Subcutaneous abdominal adipose tissue (tissue), 5 donors: ENCODE measurements around the gene ZBTB5.
"Not testable (repeated sequence)": the region's sequence is repeated elsewhere in the genome, so short reads cannot be mapped to it uniquely, and the experiment has no call there.

Source experiments
- H3K27ac ChIP-seq: one replicate; pipeline ENCODE4 v1.7.0; 2013; ENCODE audit warnings: low read depth, mild to moderate bottlenecking, inconsistent platforms, low read length, moderate library complexity
- H3K27me3 ChIP-seq, 5 donors: one replicate each; pipeline ENCODE4 v1.7.0; 2013; ENCODE audit warnings: low read length in 5 of 5, inconsistent platforms in 1 of 5; ENCODE audit not compliant: control insufficient read depth in 5 of 5, insufficient read depth in 4 of 5
- H3K36me3 ChIP-seq, 5 donors: one replicate each; pipeline ENCODE4 v1.7.0; 2013; ENCODE audit warnings: low read length in 5 of 5; ENCODE audit not compliant: control insufficient read depth in 5 of 5, insufficient read depth in 5 of 5
- H3K4me1 ChIP-seq, 5 donors: one replicate each; pipeline ENCODE4 v1.7.0; 2013; ENCODE audit warnings: low read length in 5 of 5, mild to moderate bottlenecking in 3 of 5, moderate library complexity in 1 of 5; ENCODE audit not compliant: control insufficient read depth in 5 of 5, insufficient read depth in 5 of 5
- H3K4me3 ChIP-seq, 5 donors: one replicate each; pipeline ENCODE4 v1.7.0; 2013; ENCODE audit warnings: low read length in 5 of 5, low read depth in 1 of 5
- H3K9ac ChIP-seq, 5 donors: one replicate each; pipeline ENCODE4 v1.7.0; 2013; ENCODE audit warnings: low read length in 5 of 5, mild to moderate bottlenecking in 4 of 5, moderate library complexity in 3 of 5
- H3K9me3 ChIP-seq, 5 donors: one replicate each; pipeline ENCODE4 v1.7.0; 2013; ENCODE audit warnings: low read length in 5 of 5; ENCODE audit not compliant: control insufficient read depth in 5 of 5
- donor health status: healthy.
- donor health status: healthy.
- donor health status: healthy.
- donor health status: healthy.
- donor health status: healthy.

The ZBTB5 gene, protein sequence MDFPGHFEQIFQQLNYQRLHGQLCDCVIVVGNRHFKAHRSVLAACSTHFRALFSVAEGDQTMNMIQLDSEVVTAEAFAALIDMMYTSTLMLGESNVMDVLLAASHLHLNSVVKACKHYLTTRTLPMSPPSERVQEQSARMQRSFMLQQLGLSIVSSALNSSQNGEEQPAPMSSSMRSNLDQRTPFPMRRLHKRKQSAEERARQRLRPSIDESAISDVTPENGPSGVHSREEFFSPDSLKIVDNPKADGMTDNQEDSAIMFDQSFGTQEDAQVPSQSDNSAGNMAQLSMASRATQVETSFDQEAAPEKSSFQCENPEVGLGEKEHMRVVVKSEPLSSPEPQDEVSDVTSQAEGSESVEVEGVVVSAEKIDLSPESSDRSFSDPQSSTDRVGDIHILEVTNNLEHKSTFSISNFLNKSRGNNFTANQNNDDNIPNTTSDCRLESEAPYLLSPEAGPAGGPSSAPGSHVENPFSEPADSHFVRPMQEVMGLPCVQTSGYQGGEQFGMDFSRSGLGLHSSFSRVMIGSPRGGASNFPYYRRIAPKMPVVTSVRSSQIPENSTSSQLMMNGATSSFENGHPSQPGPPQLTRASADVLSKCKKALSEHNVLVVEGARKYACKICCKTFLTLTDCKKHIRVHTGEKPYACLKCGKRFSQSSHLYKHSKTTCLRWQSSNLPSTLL

DNA sequence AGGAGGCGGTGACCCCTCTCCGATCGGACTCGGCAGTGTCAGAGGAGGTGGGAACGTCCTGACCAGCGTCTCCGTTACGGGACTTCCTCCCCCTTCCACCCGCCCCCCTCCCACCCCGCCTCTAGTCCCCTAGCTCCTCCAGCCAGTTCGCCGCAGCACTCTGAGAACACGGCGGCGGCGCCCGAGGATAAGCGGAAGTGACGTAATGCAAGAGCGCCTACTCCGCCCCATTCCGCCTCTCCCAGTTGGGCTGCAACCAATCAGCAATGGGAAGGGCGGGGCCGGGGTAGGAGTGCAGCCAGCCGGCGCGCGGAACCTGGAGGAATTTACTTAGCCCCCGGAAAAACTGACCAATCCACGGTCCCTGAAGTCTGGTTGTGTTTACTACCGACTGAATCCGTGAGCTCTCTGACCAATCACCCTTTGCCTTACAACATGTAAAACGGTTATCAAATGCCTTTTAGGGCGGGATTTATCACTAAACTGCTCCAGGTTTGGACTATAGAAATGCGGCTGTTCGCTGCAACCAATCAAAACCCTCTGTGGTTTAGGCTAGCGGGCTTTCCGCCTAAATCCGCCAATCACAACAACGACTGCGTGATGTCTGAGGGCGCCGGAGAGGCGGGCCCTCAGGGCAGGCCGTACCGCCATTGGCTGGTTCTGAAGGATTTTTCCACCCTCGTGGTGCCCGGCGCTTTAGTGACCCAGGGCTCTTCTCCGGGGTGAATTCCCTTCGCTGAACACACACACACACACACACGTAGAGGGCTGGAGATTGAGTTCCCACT is at the start of gene ZBTB5:
Gene ZBTB5 (minus strand): TSS at position 202 of the 788 bp plus-strand sequence. CDS start 22,899 bp downstream, outside the sequence.
- H3K4me3 ChIP-seq: peak within 1 kb of the TSS; percentile 84 to 98 (median 97)
- H3K36me3 ChIP-seq: no peaks in the 10 kb centered on the region
- H3K27ac ChIP-seq: peak within 1 kb of the TSS; percentile 95
- peaks cover 3 to 31% (median 27%) of the 10 kb centered on the region in 5 donors for H3K4me1 ChIP-seq
- H3K9me3 ChIP-seq: no peaks in the 10 kb centered on the region
- H3K27me3 ChIP-seq: no peaks in the 10 kb centered on the region
- peak within 1 kb of the TSS; percentile 71 to 99 (median 94) for H3K9ac ChIP-seq

DNA sequence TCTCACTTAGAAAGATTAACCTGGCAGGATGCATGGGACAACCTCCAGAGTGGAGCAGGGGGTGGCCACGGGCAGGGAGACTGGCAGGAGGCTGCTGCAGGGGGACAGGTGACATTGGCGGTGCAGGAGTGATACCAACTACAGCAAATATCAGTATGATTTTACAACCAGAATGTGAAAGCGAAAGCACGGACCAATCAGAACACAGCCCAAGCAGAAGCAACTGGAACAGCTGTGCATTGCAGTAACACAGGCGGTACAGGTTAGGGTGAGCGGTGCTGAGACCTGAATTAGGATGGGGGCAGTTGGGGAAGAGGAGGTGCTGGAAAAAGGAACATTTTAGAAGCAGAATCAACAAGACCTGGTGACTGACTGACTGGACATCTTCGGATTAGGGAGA is 49.7 kb upstream of the ZBTB5 start:
- H3K27ac ChIP-seq: no peak overlapping the region
- no peaks in the 10 kb centered on the region for H3K4me1 ChIP-seq
- peaks cover 0 to 56% (median 34%) of the 10 kb centered on the region in 5 donors for H3K36me3 ChIP-seq
- H3K9ac ChIP-seq: no peak overlapping the region
- no peak overlapping the region for H3K4me3 ChIP-seq
- no peaks in the 10 kb centered on the region for H3K27me3 ChIP-seq
- H3K9me3 ChIP-seq: no peaks in the 10 kb centered on the region

DNA sequence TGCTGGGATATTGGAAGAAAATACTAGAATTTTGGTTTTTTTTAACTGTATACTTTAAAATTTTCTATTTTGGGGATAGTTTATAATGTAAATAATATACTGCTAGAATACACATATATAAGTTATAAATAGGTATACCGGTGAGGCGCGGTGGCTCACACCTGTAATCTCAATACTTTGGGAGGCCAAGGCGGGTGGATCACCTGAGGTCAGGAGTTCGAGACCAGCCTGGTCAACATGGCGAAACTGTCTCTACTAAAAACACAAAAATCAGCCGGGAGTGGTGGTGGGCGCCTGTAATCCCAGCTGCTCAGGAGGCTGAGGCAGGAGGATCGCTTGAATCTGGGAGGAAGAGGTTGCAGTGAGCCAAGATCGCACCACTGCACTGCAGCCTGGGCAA is 49.2 kb upstream of the ZBTB5 start:
- H3K4me1 ChIP-seq, H3K27ac ChIP-seq, H3K27me3 ChIP-seq, H3K4me3 ChIP-seq, H3K9ac ChIP-seq, H3K9me3 ChIP-seq: not testable (repeated sequence)
- peaks cover 0 to 51% (median 35%) of the 10 kb centered on the region in 5 donors for H3K36me3 ChIP-seq

DNA sequence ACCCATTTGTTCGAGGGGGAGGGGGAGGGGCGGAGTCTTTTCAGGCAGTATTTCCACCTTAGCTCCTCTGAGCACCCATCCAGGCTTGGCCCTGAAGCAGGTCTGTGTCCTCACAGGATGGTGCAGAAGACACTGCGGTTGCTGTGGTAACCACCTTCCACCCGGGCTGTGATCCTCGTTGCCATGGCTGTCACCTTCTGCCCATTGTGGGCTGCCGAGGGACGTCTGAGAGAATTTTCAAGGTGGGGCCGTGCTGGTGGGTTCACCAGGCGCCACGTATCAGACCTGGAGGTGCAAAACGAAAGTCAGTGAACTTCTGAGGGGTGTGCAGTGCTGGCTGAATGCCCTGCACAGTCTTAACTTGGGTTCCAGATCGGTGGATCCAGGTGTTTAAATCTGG is 47.2 kb upstream of the ZBTB5 start:
- no peaks in the 10 kb centered on the region for H3K9me3 ChIP-seq
- peaks cover 0 to 48% (median 34%) of the 10 kb centered on the region in 5 donors for H3K36me3 ChIP-seq
- H3K27me3 ChIP-seq: no peaks in the 10 kb centered on the region
- H3K4me1 ChIP-seq: peaks cover 4 to 19% (median 15%) of the 10 kb centered on the region in 5 donors
- H3K9ac ChIP-seq: no peak overlapping the region
- H3K27ac ChIP-seq: no peak overlapping the region
- no peak overlapping the region for H3K4me3 ChIP-seq

DNA sequence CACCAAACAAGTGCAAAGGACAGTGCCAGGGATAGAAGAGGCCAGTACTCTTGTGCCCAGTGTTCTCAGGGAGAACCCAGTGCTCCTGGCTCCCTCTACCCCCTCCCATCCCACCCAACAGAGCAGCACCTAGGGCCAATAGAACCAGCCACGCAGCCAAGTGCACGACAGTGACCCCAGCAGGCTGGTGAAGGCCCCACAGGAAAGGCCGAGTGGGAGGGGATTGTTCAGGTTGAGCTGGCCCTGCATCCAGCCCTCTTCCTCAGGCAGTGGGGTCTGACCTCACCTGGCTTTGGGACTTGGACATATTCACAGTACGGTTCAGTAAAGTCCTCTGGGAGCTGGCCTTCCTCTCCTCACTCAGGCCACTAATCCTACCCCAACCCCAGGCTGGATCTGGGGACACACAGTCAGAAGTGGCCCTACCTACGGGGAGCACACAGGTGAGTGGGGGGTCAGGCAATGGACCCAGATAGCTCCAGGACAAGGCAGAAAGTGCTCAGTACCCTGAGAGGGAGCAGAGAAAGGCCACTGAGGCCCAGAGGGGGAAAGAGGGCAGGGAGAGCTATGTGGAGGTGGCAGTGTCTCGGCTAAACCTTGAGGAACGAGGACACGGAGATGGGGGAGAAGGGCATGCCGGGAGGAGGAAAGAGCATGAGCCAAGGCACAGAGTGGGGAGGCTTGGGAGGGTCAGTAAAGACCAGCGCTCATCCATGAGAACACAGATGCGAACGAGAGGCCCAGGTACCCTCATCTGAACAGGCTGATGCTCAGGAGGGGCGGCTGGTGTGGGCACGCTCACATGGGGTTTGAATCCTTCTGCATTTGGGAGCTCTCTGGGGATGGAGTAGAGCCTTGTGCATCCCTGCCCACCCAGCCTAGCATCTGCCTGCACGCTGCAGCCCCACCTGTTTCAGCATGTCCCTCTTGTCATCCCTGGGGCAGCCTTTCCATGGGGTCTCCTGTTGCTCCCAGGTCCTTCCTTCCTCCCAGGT is 46.1 kb upstream of the ZBTB5 start:
- Histone ChIP-seq H3K36me3 (peaks cover 0 to 46% (median 33%) of the 10 kb centered on the region in 5 donors), H3K27ac (no peak overlapping the region), H3K4me3 (no peak overlapping the region), H3K27me3 (no peaks in the 10 kb centered on the region), H3K4me1 (peaks cover 4 to 29% (median 18%) of the 10 kb centered on the region in 5 donors), H3K9me3 (no peaks in the 10 kb centered on the region), H3K9ac (no peak overlapping the region)

DNA sequence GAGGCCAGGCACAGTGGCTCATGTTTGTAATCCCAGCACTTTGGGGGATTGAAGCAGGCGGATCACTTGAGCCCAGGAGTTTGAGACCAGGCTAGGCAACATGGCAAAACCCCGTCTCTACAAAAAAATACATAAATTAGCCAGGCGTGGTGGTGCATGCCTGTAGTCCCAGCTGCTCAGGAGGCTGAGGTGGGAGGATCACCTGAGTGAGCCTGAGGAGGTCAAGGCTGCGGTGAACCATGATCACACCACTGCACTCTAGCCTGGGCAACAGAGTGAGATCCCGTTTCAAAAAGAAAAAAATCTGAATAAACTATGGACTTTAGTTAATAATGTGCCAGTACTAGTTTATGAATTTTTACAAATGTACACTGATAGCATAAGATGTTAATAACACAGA is 44.8 kb upstream of the ZBTB5 start:
- not testable (repeated sequence) for H3K4me3 ChIP-seq, H3K27me3 ChIP-seq, H3K27ac ChIP-seq, H3K9me3 ChIP-seq, H3K9ac ChIP-seq
- H3K36me3 ChIP-seq: peaks cover 0 to 38% (median 29%) of the 10 kb centered on the region in 5 donors
- peaks cover 4 to 29% (median 18%) of the 10 kb centered on the region in 5 donors for H3K4me1 ChIP-seq

DNA sequence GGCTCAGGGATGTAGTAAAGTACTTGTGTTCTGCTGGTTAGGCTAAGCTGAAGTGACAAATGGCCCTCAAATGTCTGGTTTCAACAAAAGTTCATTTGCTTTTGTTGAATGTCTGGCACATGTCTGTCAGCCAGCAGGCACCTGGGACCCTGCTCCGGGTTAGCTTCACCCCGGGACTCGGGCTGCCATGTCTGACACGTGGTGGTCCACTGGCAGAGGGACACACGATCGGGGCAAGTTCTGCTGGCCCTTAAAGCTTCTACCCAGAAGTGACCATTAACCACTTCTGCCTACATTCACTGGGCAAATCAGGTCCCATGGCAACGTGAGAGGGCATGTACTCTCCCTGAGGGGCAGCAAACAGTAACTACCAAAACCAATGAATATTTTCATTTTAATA is 44.3 kb upstream of the ZBTB5 start:
- peaks cover 0 to 41% (median 33%) of the 10 kb centered on the region in 5 donors for H3K36me3 ChIP-seq
- H3K27me3 ChIP-seq: no peaks in the 10 kb centered on the region
- H3K27ac ChIP-seq: no peak overlapping the region
- H3K4me3 ChIP-seq: no peak overlapping the region
- peak overlapping the region in 2 of 5 donors; percentile 1 to 63 for H3K9ac ChIP-seq
- no peaks in the 10 kb centered on the region for H3K9me3 ChIP-seq
- H3K4me1 ChIP-seq: peaks cover 4 to 29% (median 18%) of the 10 kb centered on the region in 5 donors

DNA sequence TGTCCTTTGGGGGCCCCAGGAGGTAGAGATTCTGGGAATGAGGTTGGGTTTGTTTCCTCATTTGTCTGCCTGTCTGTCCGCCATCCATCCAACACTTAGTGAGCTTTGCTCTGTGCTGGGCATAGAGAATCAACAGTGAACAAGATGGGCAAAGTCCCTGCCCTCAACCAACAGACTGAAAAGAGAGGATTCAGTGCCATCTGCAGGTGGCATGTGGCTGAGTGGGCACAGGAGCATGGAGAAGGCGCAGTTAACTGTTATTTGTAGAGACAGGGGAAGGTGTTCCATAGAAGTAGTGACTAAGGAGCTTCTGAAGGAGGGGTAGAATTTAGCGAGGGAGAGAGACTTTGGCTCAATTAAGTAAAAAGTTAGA is 43.6 kb upstream of the ZBTB5 start:
- Histone ChIP-seq H3K4me3 (no peak overlapping the region), H3K4me1 (peaks cover 4 to 29% (median 18%) of the 10 kb centered on the region in 5 donors), H3K27ac (peak overlapping the region; percentile 62), H3K27me3 (no peaks in the 10 kb centered on the region), H3K9ac (peak overlapping the region in 2 of 5 donors; percentile 1 to 63), H3K9me3 (no peaks in the 10 kb centered on the region), H3K36me3 (peaks cover 0 to 47% (median 35%) of the 10 kb centered on the region in 5 donors)
